Activated CD4-positive, alpha-beta memory T cell treated with anti-CD3 and anti-CD28 coated beads for 36 hours (primary cell): ENCODE measurements around the gene TSPAN14. TPM values are rescaled to one million over a fixed set of nuclear protein-coding genes. Genes with fewer than 3 reads are reported as not detected.

Experiments
- CTCF ChIA-PET: fragments of 350-600 bp; sonication (Branson Sonifier 250); formaldehyde crosslinking; loops from one replicate; lab custom pipeline; 2021; ENCODE audit warnings: antibody characterized with exemption, inconsistent platforms; lab: Charles Lee
- POLR2A ChIA-PET: fragments of 350-600 bp; sonication (Branson Sonifier 250); formaldehyde crosslinking; loops from one replicate; lab custom pipeline; 2021; ENCODE audit warnings: antibody characterized with exemption; lab: Charles Lee
- DNase-seq: peaks from one replicate; pipeline ENCODE4 v3.0.0-alpha.2; 2020
- H3K27ac Mint-ChIP-seq: one replicate; pipeline ENCODE4 v1.8.0; 2021; ENCODE audit warnings: mixed read lengths
- H3K27me3 Mint-ChIP-seq: one replicate; pipeline ENCODE4 v1.8.0; 2021; ENCODE audit warnings: mixed read lengths
- H3K36me3 Mint-ChIP-seq: one replicate; pipeline ENCODE4 v1.8.0; 2021; ENCODE audit warnings: mixed read lengths
- H3K4me1 Mint-ChIP-seq: one replicate; pipeline ENCODE4 v1.8.0; 2021; ENCODE audit warnings: low read depth, mixed read lengths
- H3K4me3 Mint-ChIP-seq: one replicate; pipeline ENCODE4 v1.8.0; 2021; ENCODE audit warnings: mild to moderate bottlenecking, mixed read lengths
- H3K9me3 Mint-ChIP-seq: one replicate; pipeline ENCODE4 v1.8.0; 2021; ENCODE audit warnings: mixed read lengths
- intact Hi-C: fragments of 100-400 bp; cut with micrococcal nuclease; formaldehyde crosslinking; loops from one replicate; pipeline ENCODE4 v1.15.1; 2023
- total RNA-seq, 2 experiments: library from RNA; stranded (reverse); gene quantifications; one replicate each; pipeline ENCODE4 v1.2.3, GENCODE V29; 2021

Gene TSPAN14
- total RNA-seq, 2 experiments from 2014 or later, result 48.9 to 51.8 TPM

DNA sequence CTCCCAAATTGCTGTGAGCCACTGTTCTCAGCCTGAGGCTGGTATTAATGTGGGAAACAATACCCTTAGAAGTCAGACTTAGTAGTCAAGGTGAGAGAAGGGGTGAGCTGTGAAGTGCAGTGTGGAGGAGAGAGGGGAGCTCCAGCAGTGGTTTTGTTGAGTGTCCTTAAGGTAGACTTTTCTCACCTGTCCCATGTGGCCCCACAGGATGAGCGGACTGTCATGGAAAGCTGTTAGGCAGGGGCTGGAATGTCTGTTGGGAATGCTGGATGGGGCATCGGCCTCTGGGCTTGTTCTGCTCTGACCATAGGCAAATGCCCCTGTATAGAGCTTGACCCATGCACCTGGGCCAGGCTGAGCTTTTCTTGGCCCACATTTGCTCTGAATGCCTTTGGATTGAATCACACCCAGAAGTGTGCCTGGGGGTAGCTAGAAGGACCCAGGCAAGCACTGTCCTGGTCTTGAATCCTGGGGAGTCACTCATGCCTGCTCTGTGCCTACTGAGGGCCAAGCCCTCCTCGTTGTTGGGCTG is 47.3 kb downstream of the TSPAN14 start:
- H3K27ac Mint-ChIP-seq, result peak overlapping the region; percentile 93
- no peak overlapping the region for H3K4me3 Mint-ChIP-seq
- POLR2A ChIA-PET, result interaction anchor here (0.5 to 4.8 kb wide), 4 partner anchors 10 to 45 kb away, joined by 3 to 36 read pairs (median 4); no protein-coding TSS in a partner anchor
- CTCF ChIA-PET, result interaction anchor here (1.0 to 21.6 kb wide), 3 partner anchors 30 to 44 kb away, joined by 3 to 1168 read pairs (median 5); partner anchors contain the start of gene TSPAN14
- peaks cover 11% of the 10 kb centered on the region for H3K36me3 Mint-ChIP-seq
- intact Hi-C loops, result loop anchor here (1.0 kb wide), 1 partner anchor 48 kb away; no protein-coding TSS in a partner anchor
- H3K9me3 Mint-ChIP-seq, result peaks cover 5% of the 10 kb centered on the region
- H3K4me1 Mint-ChIP-seq, result peaks cover 91% of the 10 kb centered on the region
- H3K27me3 Mint-ChIP-seq, result no peaks in the 10 kb centered on the region
- no peak for DNase-seq

DNA sequence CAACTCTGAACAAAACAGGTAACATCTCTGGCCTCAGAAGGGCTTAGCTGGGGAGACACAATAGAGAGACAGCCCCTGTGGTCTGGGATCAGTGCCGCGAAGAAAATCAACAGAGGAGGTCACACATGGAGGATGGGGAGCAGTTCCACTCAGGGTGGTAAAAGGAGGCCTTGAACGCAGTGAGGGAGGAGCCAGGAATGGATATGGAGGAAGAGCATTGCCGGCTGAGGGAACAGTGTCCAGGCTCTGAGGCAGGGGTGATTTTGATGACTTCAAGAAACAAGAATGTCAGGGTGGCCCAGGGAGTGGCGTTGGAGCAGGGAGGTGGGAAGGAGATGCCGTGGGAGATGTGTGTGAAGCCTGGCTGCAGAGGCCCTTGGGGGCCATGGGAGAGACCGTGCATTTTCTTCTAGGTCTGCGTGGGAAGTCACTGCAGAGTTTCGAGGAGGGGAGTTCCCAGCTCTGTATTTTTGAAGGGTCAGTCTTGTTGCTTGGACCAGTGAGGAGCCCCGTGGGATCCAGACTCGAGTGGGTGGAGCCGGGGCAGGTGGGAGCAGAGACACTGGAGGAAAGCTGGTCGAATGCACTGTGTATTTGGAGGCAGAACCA is 47.9 kb downstream of the TSPAN14 start:
- intact Hi-C loops, result loop anchor here (1.0 kb wide), 1 partner anchor 49 kb away; no protein-coding TSS in a partner anchor
- no peaks in the 10 kb centered on the region for H3K27me3 Mint-ChIP-seq
- no peaks in the 10 kb centered on the region for H3K9me3 Mint-ChIP-seq
- no peak for DNase-seq
- peaks cover 7% of the 10 kb centered on the region for H3K36me3 Mint-ChIP-seq
- H3K27ac Mint-ChIP-seq, result peak overlapping the region; percentile 93
- POLR2A ChIA-PET, result interaction anchor here (0.5 to 4.8 kb wide), 4 partner anchors 9 to 46 kb away, joined by 3 to 36 read pairs (median 4); no protein-coding TSS in a partner anchor
- no peak overlapping the region for H3K4me3 Mint-ChIP-seq
- CTCF ChIA-PET, result interaction anchor here (1.0 to 21.6 kb wide), 6 partner anchors 9 to 44 kb away, joined by 3 to 1168 read pairs (median 4); partner anchors contain the start of gene TSPAN14
- H3K4me1 Mint-ChIP-seq, result peaks cover 86% of the 10 kb centered on the region

DNA sequence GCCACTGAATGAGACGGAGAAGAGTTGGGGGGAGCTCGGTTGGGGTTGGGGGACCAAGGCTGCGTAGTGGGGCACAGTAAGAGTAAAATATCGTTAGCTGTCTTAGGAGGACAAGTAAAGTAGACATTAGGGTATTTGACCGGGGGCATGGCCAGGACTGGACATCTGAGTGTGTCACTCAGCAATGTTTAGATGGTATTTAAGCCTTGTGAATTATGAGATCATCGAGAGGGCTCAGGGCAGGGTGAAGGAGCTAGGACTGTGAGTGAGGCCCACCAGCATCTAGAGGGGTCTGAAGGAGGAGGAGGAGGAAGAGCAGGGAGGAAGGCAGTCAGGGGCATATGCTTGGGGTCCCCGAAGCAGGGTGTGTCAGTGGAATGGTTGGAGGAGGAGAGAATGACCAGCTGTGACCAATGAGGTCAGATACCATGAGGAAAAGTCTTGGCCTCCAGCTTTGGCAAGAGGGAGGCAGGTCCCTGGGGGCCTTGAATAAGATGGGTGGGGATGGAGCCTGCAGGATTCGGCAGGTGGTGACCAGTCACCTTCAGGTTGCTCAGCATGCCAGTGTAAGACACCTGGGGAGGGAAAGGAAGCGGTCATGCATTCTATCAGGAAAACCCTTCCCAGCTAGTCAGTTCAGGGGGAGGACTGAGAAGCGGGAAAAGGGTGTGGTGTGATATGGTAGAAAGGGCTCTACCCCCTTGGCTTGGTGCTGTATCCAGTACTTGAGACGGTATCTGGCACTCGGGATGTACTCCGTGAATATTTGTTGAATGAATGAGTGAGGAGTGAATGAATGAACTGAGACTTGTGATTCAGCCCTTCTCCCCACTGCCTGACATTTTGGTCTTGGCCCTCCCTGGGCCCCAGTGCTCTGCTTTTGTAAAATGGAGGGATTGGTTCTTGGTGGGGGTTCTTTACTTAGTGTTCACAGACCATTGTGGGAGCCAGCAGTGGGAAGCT is 48.8 kb downstream of the TSPAN14 start:
- H3K4me3 Mint-ChIP-seq, result no peak overlapping the region
- POLR2A ChIA-PET, result interaction anchor here (1.1 to 1.2 kb wide), 3 partner anchors 10 to 34 kb away, joined by 3 to 5 read pairs (median 4); no protein-coding TSS in a partner anchor
- H3K36me3 Mint-ChIP-seq, result peaks cover 11% of the 10 kb centered on the region

GRCh38 chr10:80503584-80504157 is 49.6 kb downstream of the TSPAN14 start:
- Mint-ChIP-seq H3K36me3 (peaks cover 14% of the 10 kb centered on the region), H3K27me3 (no peaks in the 10 kb centered on the region), H3K9me3 (no peaks in the 10 kb centered on the region), H3K4me1 (peaks cover 69% of the 10 kb centered on the region), H3K27ac (peak overlapping the region; percentile 93), H3K4me3 (no peak overlapping the region)
- DNase-seq, result no peak
- intact Hi-C loops, result no loop called here
- CTCF ChIA-PET, result interaction anchor here (0.8 to 21.6 kb wide), 5 partner anchors 10 to 126 kb away, joined by 3 to 1168 read pairs (median 14); partner anchors contain the start of gene TSPAN14
- POLR2A ChIA-PET, result interaction anchor here (0.7 to 1.2 kb wide), 4 partner anchors 10 to 47 kb away, joined by 3 to 5 read pairs (median 4); no protein-coding TSS in a partner anchor

More for the DNA sequence above, 48.8 kb downstream of the TSPAN14 start:
- CTCF ChIA-PET, result interaction anchor here (0.8 to 21.6 kb wide), 5 partner anchors 8 to 45 kb away, joined by 3 to 1168 read pairs (median 4); partner anchors contain the start of gene TSPAN14
- Mint-ChIP-seq H3K9me3 (no peaks in the 10 kb centered on the region), H3K27ac (peak overlapping the region; percentile 93), H3K27me3 (no peaks in the 10 kb centered on the region), H3K4me1 (peaks cover 77% of the 10 kb centered on the region)
- DNase-seq, result no peak
- intact Hi-C loops, result no loop called here

DNA sequence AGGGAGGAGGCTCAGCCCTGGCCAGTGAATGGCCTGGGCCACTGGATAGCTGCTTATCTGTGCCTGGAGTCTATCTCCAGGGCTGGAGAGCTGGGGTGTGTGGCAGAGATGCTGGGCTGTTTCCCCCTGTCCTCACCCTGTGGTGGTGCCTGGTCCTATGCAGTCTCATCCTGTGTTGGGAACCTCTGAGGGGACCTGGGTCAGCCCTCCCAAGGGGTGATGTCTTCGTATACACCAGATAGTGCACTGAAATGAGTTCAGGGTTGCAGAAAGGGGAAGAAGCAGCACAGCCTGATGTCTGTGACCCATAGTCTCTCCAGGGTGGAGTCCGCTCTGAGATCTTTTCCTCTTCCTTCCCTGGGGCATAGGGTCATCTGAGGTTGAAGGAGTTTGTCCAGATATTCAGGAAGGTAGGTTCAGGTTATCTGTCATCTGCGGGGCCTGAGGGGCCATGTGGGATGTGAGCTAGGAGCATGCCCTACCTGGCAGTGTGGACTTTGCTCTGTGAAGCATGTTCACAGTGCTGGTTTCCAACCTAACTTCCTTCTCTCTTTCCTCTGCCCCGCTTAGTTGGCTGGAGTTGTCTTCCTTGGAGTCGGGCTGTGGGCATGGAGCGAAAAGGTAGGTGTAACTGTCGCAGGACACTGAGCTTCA is 50.2 kb downstream of the TSPAN14 start:
- Mint-ChIP-seq H3K27me3 (no peaks in the 10 kb centered on the region), H3K9me3 (no peaks in the 10 kb centered on the region), H3K4me1 (peaks cover 63% of the 10 kb centered on the region), H3K36me3 (peaks cover 15% of the 10 kb centered on the region), H3K4me3 (no peak overlapping the region), H3K27ac (peak overlapping the region; percentile 93)
- ChIA-PET POLR2A (interaction anchor here (0.7 to 1.8 kb wide), 9 partner anchors 9 to 60 kb away, joined by 3 to 9 read pairs (median 4); no protein-coding TSS in a partner anchor), CTCF (interaction anchor here (0.8 to 21.6 kb wide), 16 partner anchors 8 to 127 kb away, joined by 3 to 1168 read pairs (median 8); partner anchors contain the start of gene TSPAN14)
- no peak for DNase-seq
- intact Hi-C loops, result no loop called here

DNA sequence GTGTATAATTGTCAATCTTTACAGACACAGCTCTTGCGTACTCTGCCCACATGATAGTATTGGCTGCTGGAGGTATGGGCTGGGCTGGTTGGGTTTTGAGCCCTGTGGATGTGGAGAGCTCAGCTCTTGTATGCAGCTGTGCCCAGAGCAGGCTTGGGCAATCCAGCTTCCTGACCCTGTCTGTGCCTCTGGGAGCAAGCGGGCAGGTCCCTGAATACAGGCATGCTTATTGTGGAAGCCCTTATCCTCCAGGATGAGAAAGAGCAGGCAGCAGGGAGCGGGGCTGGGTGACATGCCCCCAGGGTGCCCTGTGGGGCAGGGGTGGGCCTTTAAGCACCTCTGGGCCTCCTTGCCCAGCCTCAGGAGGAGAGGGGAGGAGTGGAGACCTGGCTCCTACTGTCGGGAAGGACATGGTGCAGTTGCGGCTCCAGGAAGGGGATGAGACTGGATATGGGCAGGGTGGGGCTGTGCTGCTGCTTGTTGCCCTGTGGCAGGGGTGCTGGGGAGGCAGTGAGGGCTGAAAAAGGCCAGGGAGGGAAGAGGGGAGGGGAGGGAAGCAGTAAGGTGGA is 50.9 kb downstream of the TSPAN14 start:
- Mint-ChIP-seq H3K9me3 (no peaks in the 10 kb centered on the region), H3K36me3 (peaks cover 19% of the 10 kb centered on the region), H3K4me1 (peaks cover 62% of the 10 kb centered on the region), H3K27me3 (no peaks in the 10 kb centered on the region), H3K4me3 (no peak overlapping the region), H3K27ac (peak overlapping the region; percentile 93)
- DNase-seq, result no peak
- ChIA-PET CTCF (interaction anchor here (0.7 to 21.6 kb wide), 26 partner anchors 8 to 158 kb away, joined by 3 to 1168 read pairs (median 8); partner anchors contain the start of genes PRXL2A and TSPAN14), POLR2A (interaction anchor here (0.6 to 1.8 kb wide), 8 partner anchors 39 to 61 kb away, joined by 3 to 9 read pairs (median 4); no protein-coding TSS in a partner anchor)
- intact Hi-C loops, result loop anchor here (1.0 kb wide), 4 partner anchors 25 to 127 kb away; no protein-coding TSS in a partner anchor

DNA sequence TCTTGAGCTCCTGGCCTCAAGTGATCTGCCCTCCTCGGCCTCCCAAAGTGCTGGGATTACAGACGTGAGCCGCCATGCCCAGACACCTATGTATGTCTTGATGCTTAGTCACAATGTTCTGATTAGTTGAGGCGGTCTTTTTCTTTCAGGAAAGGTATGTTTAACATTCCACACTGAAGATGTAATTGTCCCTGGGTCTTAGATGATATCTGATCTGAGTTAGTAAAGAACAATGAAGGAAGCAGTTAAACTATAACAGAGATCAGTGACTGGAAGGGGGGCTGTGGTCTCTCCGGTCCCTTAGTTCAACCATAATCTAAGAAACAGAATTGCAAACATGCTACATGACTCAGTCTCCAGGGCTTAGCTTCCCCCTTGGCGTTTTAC is 52.1 kb downstream of the TSPAN14 start:
- no peaks in the 10 kb centered on the region for H3K9me3 Mint-ChIP-seq
- H3K36me3 Mint-ChIP-seq, result peaks cover 26% of the 10 kb centered on the region
- ChIA-PET POLR2A (interaction anchor here (0.8 to 1.8 kb wide), 4 partner anchors 40 to 62 kb away, joined by 3 to 9 read pairs (median 8); no protein-coding TSS in a partner anchor), CTCF (interaction anchor here (0.7 to 21.6 kb wide), 28 partner anchors 9 to 167 kb away, joined by 3 to 1168 read pairs (median 8); partner anchors contain the start of genes PRXL2A and TSPAN14)
- no peak overlapping the region for H3K4me3 Mint-ChIP-seq
- intact Hi-C loops, result no loop called here
- H3K27ac Mint-ChIP-seq, result peak overlapping the region; percentile 58
- no peak for DNase-seq
- peaks cover 62% of the 10 kb centered on the region for H3K4me1 Mint-ChIP-seq
- no peaks in the 10 kb centered on the region for H3K27me3 Mint-ChIP-seq

GRCh38 chr10:80506836-80507487 is 52.9 kb downstream of the TSPAN14 start:
- no peak for DNase-seq
- ChIA-PET POLR2A (no interaction called here), CTCF (interaction anchor here (1.1 to 21.6 kb wide), 5 partner anchors 9 to 69 kb away, joined by 3 to 1168 read pairs (median 17); partner anchors contain the start of gene TSPAN14)
- peaks cover 30% of the 10 kb centered on the region for H3K36me3 Mint-ChIP-seq
- H3K27me3 Mint-ChIP-seq, result no peaks in the 10 kb centered on the region
- no peaks in the 10 kb centered on the region for H3K9me3 Mint-ChIP-seq
- peaks cover 58% of the 10 kb centered on the region for H3K4me1 Mint-ChIP-seq
- intact Hi-C loops, result no loop called here
- no peak overlapping the region for H3K27ac Mint-ChIP-seq
- no peak overlapping the region for H3K4me3 Mint-ChIP-seq

- Mint-ChIP-seq H3K27ac (peak overlapping the region; percentile 28), H3K4me3 (no peak overlapping the region), H3K36me3 (peaks cover 44% of the 10 kb centered on the region), H3K4me1 (peaks cover 37% of the 10 kb centered on the region), H3K27me3 (no peaks in the 10 kb centered on the region), H3K9me3 (no peaks in the 10 kb centered on the region)
- intact Hi-C loops, result no loop called here
- ChIA-PET CTCF (interaction anchor here (0.5 to 21.6 kb wide), 4 partner anchors 22 to 131 kb away, joined by 3 to 1168 read pairs (median 3); partner anchors contain the start of gene TSPAN14), POLR2A (no interaction called here)
- DNase-seq, result no peak
These were observed 54.9 kb downstream of the TSPAN14 start for GRCh38 chr10:80509108-80509402.
